Activated CD4-positive, CD25-positive, alpha-beta regulatory T cell (primary cell): ENCODE data around the gene HES6.
"Not testable (repeated sequence)": the region's sequence is repeated elsewhere in the genome, so short reads cannot be mapped to it uniquely, and the experiment has no call there.

Experiments
- DNase-seq, 4 experiments: peaks; one replicate each; lab custom pipeline; 2025; lab: John Stamatoyannopoulos, UW

The HES6 gene

GRCh38 chr2:238273433-238273832 is 33.6 kb upstream of the HES6 start:
- not testable (repeated sequence) for DNase-seq

- DNase-seq: no peak
These were observed 32.3 kb upstream of the HES6 start for GRCh38 chr2:238272156-238272555.

GRCh38 chr2:238271686-238272085 is 31.8 kb upstream of the HES6 start:
- DNase-seq: not testable (repeated sequence)

- DNase-seq: no peak
These were observed 31.3 kb upstream of the HES6 start for GRCh38 chr2:238271061-238271554.

- DNase-seq: no peak
These were observed 30.8 kb upstream of the HES6 start for GRCh38 chr2:238270606-238271005.

- no peak for DNase-seq
These were observed 29.9 kb upstream of the HES6 start for GRCh38 chr2:238269741-238270140.

- no peak for DNase-seq
These were observed 28.2 kb upstream of the HES6 start for GRCh38 chr2:238267884-238268680.

GRCh38 chr2:238267341-238267710 is 27.5 kb upstream of the HES6 start:
- no peak for DNase-seq

GRCh38 chr2:238265605-238266004 is 25.8 kb upstream of the HES6 start:
- no peak for DNase-seq

- no peak for DNase-seq
These were observed 24.2 kb upstream of the HES6 start for GRCh38 chr2:238264072-238264460.

- DNase-seq: peak; percentile 37 to 57 (median 45)
These were observed 23.6 kb upstream of the HES6 start for GRCh38 chr2:238263204-238264071.

- DNase-seq: no peak
These were observed 22.8 kb upstream of the HES6 start for GRCh38 chr2:238262496-238263122.

GRCh38 chr2:238261718-238262375 is 22.0 kb upstream of the HES6 start:
- no peak for DNase-seq

- no peak for DNase-seq
These were observed 21.0 kb upstream of the HES6 start for GRCh38 chr2:238260883-238261282.

- no peak for DNase-seq
These were observed 19.5 kb upstream of the HES6 start for GRCh38 chr2:238259061-238260020.

GRCh38 chr2:238257786-238258700 is 18.2 kb upstream of the HES6 start:
- DNase-seq: no peak

- peak; percentile 31 to 55 (median 42) for DNase-seq
These were observed 16.8 kb upstream of the HES6 start for GRCh38 chr2:238256594-238257104.

- no peak for DNase-seq
These were observed 16.3 kb upstream of the HES6 start for GRCh38 chr2:238256111-238256510.

- DNase-seq: no peak
These were observed 15.8 kb upstream of the HES6 start for GRCh38 chr2:238255636-238256035.
